ENCODE results near the gene NGEF.

GRCh38 chr2:232957657-232958090, 55.4 kb downstream of the NGEF start:
- TF ChIP-seq TAF1 (IDR thresholded peaks at IDR 0.05; ENCODE audit: borderline replicate concordance, insufficient read depth, low read length) (no peak), POLR2AphosphoS5 (IDR thresholded peaks at IDR 0.05; ENCODE audit: low read depth, low read length) (no peak), SIN3A (IDR thresholded peaks at IDR 0.05; ENCODE audit: borderline replicate concordance, insufficient read depth, low read length) (no peak)
